ENCODE measurements around the gene TMEM256. TPM values are rescaled to one million over a fixed set of nuclear protein-coding genes. Genes with fewer than 3 reads are reported as not detected.

The TMEM256 gene
- total and polyA plus RNA-seq, 9 of the 15 experiments (the other 6 are each of a cell fraction or from before 2014, with no cell fraction given), result 43.4 to 177 (median 68.5) TPM

GRCh38 chr17:7435676-7436555 lies 32.0 kb upstream of the TMEM256 start (continued):
- TF ChIP-seq RAD51 (IDR thresholded peaks at IDR 0.05; ENCODE audit: borderline replicate concordance, low read depth), result no peak
- no peak for TF ChIP-seq BDP1 (IDR thresholded peaks at IDR 0.05; ENCODE audit: insufficient read depth, insufficient read length)
- TF ChIP-seq GABPB1 (CRISPR knock-in tag; IDR thresholded peaks at IDR 0.05), result no peak
- TF ChIP-seq SAFB (IDR thresholded peaks at IDR 0.05; ENCODE audit: borderline replicate concordance, low read depth, low read length), result no peak
- TF ChIP-seq TRIM24 (IDR thresholded peaks at IDR 0.05), result no peak
- TF ChIP-seq ZNF232 (CRISPR knock-in tag; IDR thresholded peaks at IDR 0.05), result no peak
- TF ChIP-seq ZBTB5 (IDR thresholded peaks at IDR 0.05), result no peak
- peak; percentile 61 for TF ChIP-seq PRDM10 (IDR thresholded peaks at IDR 0.05; ENCODE audit: partially characterized antibody)
- no peak for TF ChIP-seq ZNF584 (CRISPR knock-in tag; IDR thresholded peaks at IDR 0.05; ENCODE audit: low read depth)
- TF ChIP-seq RNF219 (CRISPR knock-in tag; IDR thresholded peaks at IDR 0.05), result no peak
- TF ChIP-seq NR0B1 (IDR thresholded peaks at IDR 0.05; ENCODE audit: partially characterized antibody), result no peak
- TF ChIP-seq TEAD4 (IDR thresholded peaks at IDR 0.05; ENCODE audit: low read length), result no peak
- no peak for TF ChIP-seq TEAD4 (CRISPR knock-in tag; IDR thresholded peaks at IDR 0.05; ENCODE audit: borderline replicate concordance)
- 0 out of 2 replicates have a peak, but pooled peaks have one; percentile 44 for TF ChIP-seq KAT7 (CRISPR knock-in tag; IDR thresholded peaks at IDR 0.05; ENCODE audit: borderline replicate concordance)
- no peak for TF ChIP-seq NR1H2 (CRISPR knock-in tag; IDR thresholded peaks at IDR 0.05)
